Medulla oblongata (tissue), 1 donor: ENCODE data around the gene PSTPIP1.
A peak's percentile ranks its signal among the peaks of the same experiment; 100 is the strongest.

Source experiments
- DNase-seq: peaks from one replicate; pipeline ENCODE4 v3.0.0-alpha.2; 2015; ENCODE audit errors: extremely low spot score

Gene PSTPIP1

DNA sequence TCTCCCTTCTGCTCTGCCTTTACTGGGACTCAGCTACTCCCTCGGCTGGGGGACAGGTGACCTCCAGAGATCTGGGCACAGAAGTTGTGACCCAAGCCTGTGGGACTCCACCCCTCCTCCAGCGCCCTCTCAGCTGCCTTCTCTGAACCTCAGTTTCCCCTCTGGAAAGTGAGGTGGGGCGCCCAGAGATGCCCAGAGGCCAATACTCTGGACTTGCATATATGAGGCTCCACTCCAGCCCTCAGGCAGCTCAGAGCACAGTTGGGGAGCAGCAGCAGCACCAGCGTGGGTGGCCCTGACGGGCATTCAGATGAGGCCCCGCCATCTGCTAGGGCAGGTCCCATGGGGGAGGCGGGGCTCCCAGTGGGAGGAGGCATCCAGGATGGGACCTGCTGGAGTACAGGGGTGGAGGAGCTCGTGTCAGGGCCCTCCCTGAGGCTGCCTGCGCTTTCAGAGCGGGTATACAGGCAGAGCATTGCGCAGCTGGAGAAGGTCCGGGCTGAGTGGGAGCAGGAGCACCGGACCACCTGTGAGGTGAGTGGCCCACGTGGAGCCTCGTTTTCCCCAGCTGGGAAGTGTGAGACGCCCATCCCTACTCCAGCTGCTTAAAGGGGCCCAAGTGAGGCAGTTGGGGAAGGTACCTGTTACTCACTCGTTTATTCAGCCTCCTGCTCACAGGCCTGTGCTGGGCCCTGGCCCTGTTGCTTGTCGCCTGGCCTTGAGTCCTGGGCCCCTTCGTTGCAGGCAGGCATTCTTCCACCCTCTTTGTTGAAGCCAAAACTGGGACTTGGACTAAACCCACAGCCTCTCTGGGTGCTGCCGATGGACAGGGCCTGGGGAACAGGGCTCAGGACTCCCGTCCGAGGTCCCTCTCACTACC lies 35.4 kb downstream of the PSTPIP1 start:
- DNase-seq: no peak

DNA sequence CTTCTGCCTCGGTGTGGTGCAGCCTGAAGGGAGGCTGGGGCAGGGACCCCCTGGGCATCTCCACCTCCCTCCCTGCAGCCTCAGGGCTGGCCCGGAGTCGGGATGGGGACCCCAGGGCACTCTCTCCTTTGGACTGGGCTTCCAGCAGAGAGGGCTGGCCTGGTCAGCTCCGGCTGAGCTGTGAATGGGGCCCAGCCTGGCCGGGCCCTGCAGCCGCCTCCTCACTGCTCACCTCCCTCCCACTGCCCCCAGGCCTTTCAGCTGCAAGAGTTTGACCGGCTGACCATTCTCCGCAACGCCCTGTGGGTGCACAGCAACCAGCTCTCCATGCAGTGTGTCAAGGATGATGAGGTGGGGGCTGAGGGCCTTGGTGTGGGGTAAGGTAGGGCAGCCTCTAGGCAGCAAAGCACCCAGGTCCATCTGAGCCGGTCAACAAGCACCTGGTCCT lies 36.0 kb downstream of the PSTPIP1 start:
- peak; percentile 24 for DNase-seq

DNA sequence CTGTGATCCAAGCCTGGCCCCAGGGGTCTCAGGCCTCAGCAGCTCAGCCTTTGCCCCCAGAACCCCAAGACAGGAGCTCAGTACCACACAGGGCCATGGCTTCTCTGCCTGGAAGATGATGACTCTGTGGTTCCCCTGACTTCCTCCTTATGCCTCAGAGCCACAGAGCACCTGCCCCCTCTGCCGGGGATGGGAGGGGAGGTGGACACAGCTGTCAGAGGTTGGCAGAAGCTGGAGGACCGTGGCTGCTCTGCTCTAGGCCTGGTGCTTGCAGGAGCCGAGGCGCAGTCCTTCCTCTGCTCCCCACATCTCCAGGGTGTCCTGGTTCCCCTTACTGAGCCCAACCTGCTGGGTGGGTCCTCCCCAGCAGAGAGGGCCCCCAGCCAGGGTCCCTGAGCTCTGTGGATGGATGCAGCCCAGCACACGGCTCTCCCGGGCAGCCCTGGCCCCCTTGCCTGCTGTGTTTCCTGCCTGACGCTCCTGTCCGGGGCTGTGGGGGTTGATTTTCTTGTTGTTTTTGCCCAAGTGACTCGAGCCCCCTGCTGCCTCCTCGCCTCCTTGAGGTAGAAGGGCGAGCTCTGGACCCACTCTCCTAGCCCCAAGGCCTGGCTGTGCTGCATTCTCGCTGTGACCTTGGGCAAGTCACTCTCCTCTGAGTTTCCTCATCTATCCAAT lies 36.6 kb downstream of the PSTPIP1 start:
- peak; percentile 26 for DNase-seq

DNA sequence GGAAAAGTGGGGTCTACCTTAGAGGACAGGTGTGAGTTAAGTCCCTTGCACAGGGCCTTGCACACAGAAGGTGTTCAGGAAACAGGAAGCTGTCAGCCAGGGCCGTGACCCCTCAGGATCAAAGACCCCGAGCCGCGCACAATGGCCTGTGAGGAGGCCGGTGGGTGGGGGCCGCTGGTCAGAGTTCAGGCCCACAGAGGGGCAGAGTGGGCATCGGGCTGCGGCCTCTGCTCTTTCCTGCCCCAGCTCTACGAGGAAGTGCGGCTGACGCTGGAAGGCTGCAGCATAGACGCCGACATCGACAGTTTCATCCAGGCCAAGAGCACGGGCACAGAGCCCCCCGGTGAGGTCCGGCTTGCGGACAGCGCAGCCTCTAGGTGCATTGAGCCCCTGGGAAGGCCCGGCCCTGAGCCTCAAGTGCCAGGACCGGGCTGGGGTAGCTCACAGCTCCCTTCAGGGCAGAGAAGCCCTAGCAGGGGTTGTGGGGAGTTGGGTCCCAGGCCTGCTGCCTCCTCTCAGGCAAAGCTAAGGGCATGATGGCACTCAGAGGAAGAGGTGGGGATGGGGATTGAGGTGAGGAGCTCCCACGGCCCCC lies 37.2 kb downstream of the PSTPIP1 start:
- no peak for DNase-seq

DNA sequence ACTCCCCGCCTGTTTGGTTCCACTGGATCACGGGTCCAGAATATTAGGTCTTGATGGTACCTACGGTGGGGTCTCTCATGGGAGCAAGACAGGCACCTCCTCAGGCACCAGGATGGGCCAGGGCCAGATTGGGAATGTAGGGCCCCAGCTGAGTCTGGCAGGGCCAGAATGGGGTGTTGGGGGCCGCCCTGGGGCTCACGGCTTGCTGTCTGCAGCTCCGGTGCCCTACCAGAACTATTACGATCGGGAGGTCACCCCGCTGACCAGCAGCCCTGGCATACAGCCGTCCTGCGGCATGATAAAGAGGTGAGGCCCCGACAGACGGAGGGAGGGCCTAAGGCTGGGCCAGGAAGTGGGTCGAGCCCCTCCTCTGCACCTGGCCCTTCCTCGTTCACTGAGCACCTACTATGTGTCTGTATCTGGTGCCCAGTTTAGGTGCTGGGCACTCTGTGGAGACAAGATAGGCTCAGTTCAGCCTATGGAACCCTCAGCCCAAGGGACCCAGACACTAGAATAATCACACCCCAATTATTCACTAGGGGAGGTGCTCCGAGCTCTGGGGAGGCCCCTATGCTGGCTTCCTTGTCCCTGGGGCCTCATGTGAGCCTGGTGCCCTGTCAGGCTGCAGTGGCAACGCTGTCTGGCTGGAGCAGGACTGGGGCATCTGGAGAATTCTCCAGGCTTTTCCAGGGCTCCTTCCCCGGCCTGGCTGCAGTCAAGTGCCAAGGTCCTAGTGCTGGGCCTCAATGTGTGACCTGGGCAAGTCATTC lies 37.9 kb downstream of the PSTPIP1 start:
- no peak for DNase-seq

DNA sequence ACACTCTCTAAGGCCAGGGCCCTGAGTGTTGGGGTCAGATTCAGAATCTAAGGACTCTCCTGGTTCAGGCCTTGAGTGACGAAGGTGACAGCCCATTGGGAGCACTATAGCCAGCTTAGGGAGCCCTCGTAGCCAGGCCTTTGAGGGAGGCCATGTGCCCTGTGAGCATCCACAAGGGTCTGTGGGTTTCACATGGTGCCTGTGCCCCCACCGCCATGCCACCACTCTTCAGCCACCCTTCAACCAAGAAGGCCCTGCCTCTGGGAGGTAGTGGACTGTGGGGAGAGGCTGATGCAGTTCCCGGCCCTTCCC lies 38.4 kb downstream of the PSTPIP1 start:
- no peak for DNase-seq

DNA sequence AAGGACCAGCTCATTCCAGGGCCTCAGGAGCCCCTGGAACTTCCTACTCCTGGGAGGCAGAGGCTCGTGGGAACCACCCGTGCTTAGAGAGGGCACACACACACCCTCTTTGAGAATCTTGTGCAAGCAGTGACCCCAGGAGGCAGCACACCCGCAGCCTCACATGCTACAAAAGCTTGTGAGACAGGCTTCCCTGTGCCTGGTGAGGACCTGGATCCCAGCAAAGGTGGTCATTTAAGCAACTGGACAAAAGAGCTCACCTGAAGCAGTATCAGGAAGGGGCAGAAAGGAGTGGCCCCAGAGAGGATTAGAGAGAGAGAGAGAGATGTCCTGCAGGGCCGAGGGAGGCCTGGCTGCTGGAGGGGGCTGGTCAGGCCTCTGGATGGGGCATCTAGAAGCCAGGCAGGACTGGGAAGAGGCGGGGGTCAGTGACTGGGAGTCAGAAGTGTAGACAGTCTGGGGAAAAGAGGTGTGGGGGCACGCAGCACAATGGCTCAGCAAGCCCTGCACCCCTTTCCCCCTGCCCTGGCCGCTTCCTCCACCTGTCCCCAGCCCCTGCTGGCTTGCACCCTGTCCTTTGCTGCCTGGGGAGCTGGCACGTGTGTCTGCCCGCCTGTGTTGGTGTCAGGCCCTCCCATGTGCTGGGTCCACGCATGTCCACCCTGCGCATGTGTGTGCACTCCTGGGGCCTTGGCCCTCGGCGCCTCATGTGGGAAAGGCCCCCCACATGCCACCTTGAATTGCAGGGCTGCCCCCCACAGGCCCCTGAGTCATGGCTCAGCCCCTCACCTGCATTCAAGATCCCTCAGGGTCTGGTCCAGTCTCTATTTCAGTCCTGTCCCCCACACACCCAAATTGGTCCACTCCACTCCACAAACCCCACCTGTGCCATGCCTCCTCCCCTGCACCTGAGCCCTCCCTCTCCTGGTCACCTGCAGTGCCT lies 39.1 kb downstream of the PSTPIP1 start:
- DNase-seq: no peak

DNA sequence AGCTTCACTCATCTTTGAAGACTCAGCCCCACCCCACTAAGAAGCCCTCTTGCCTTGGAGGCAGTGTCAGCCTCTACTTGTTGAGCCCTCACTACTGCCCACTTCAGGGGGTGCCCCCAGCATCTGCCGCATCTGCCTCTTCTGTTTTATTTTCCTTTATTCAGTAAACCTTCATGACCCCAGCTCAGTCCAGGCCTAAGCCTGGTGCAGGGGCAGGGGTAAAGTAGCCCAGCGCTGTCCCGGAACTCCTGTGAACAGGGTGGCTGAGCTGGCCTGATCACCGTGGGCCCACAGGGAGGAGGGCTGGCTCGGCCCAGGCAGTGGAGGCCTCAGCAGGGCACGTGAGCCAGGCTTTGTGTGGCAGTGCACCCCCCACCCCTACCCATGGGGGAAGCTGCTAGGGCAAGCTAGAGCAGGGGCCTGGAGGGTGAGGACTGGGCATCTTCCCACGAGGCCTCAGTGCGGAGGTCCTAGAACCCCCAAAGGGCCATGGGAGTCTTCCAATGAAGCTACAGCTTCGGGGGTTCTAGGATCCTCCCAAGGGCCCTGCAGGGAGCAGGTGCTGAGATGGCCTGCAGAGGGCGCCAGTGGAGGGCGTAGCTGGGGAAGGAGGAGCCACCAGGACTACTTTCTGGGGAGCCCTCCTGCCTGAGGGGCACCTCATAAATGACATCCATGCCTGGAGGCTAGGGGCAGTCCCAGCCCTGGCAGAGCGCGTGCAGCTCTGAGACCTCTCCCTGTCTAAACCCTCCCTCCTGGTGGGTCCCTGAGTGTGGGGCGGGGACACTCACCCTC lies 40.0 kb downstream of the PSTPIP1 start:
- peak; percentile 40 for DNase-seq

DNA sequence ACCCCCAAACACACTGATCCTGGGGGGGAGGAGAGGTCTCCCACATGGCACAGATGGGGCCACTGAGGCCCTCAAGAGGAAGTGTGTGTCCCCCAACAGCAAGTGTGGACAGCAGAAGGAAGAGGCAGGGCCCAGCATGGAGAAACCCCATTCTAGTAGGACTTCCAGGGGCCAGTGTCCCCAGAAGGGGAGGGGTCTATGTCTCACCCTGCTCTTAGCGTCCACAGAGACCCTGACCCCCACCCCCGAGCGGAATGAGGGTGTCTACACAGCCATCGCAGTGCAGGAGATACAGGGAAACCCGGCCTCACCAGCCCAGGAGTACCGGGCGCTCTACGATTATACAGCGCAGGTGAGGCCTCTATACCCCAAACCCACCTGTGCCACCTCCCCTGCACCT lies 40.7 kb downstream of the PSTPIP1 start:
- no peak for DNase-seq

DNA sequence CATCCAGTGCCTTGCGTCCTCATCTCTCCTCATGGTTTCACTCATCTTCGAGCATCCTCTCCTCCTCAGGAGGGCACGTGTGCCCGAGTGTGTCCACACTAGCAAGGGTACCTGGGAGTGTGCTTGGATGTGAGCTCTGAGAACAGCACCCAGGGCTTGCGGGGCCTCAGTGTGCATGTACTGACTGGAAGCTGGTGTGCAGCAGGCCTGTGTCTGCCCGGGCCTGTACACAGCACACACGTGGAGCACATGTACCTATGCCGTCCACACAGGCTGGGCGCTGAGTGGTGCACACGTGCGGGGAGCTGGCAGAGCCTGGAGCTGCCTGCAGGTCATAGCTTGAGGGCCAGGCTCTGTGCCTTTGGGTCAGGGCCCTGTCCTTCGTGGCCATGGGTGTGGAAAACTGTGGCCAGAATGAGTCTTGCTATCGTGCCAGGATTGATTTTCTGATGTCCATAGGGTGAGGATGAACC lies 41.1 kb downstream of the PSTPIP1 start:
- DNase-seq: no peak

DNA sequence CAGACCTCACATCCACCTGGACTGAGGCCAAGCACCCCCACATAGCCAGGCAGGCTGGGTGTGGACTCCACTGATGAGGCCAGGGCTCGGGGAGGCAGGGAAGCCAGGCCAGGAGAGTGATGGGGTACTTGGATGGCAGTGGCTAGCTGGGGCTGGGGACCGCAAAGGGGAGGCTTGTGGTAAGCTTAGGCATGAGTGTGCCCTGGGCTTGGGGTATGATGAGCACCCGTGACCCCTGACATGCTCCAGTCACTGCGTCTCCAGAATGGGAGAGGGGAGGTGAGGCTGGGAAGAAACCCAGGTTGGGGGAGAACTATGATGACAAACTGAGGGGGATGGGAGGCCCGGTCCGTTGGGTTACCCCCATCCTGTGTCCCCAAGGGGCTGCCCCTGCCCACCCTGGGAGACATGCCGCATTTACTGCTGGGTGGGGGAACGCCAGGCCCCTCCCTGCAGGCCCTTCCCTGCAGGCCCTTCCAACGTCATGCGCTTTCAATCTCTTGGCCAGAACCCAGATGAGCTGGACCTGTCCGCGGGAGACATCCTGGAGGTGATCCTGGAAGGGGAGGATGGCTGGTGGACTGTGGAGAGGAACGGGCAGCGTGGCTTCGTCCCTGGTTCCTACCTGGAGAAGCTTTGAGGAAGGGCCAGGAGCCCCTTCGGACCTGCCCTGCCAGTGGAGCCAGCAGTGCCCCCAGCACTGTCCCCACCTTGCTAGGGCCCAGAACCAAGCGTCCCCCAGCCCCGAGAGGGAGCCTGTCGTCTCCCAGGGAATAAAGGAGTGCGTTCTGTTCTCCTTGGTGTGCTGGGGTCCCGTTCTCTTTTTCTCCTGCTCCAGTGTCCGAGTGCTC lies 41.8 kb downstream of the PSTPIP1 start:
- no peak for DNase-seq

DNA sequence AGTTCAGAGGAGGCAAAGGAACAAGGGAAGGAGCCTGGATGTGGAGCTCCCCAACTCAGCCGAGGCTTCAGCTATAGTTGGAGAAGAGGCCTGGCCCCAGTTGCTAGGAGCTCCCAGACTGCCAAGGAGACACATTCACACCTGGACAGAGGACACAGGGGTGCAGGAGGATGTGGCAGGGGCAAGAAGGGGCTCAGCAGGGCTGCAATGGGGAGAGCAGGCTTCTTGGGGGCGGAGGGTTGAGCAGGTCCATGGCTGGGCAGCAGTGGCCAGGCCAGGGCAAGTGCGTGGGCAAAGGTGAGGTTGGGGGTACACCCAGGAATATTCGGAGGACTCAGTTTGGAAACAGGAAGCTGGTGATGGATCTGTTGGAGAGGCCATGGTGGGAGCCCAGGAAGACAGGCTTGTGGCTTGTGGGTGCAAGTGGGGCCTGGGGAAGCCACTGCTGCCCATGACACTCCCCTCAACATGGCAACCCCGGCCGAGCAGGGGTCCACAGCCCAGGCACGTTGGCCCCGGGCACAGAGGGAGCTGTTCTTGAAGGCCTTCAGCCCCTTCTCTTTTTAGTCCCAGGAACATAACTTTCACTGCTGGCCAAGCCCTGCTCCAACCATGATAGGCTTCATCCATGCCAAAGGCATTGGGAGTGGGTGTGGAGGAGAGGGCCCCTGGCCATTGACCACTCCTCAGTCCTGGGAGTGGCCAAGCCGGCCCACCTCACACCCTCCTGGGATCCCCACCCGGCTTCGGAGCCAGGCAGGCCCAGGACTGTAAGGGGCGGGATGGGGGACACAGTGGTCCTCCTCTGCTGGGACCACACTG lies 42.7 kb downstream of the PSTPIP1 start:
- DNase-seq: no peak

DNA sequence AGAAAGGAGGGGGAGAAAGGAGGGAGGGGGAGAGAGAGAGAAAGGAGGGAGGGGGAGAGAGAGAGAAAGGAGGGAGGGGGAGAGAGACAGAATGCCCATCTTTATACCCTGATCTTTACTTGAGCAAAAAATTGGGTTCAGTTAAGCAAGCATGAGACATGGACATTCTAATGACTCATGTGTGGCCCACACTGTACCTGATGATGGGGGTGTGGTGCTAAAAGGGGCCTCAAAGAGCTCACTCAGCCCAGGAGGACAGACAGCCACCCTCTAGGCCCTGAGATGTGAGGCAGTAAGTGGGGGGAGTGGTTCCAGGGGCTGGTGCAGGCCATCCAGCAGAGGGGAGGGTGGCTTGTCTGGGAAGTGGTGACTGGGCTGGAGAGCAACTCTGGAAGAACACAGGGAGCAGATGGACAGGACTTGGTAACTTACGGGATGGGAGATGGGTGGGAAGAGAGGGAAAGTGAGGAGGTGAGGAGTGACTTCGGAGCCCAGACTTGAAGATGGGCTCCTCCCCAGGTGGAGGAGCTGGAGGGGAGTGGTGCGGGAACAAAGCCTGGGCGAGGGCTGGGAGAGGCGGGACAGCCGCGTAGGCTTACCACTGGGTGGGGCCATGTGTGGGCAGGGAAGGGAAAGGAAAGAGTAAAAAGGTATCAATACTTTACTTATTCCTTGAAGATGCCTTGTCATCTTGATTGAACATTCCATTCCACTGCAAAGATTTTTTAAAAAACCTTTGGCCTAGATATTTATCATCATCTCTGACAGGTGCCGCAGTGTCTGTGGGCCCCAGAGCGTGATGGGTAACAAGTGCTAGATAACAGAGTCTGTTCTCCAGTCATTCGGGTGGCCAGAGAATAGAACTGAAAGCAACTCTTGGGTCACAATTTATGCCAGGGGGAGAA lies 43.6 kb downstream of the PSTPIP1 start:
- DNase-seq: no peak

DNA sequence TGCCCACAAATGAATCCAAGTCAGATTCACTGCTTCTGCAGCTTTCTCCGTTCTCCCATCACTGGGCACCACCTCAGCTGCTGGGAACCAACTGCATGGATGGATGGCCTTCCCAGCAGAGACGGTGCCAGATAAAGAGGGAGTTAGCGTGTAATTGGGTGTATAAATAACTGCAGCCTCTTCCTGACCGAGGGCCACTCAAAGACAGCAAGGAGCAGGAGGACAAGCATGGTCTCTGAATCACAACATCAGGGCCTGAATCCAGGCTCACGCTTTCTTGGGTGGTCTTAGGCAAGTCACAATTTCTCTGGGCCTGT lies 44.2 kb downstream of the PSTPIP1 start:
- DNase-seq: no peak

DNA sequence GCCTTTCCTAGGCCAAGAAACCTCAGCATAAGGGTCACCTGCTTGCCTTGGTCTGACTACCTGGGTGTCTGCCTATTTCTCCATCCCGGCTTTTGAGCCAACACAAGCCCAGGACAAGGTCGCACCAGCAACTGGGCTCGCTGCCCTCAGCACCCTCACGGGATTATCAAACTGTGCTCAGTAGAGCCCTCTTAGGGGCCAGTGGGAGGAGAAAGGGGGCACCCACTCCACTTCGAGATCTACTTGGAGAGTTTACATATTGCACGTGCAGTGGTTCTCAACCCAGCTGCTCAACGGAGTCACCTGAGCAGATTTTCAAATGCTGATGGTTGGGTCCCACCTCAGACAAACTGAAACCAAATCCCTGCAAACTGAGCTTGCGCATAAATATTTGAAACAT lies 44.9 kb downstream of the PSTPIP1 start:
- no peak for DNase-seq

DNA sequence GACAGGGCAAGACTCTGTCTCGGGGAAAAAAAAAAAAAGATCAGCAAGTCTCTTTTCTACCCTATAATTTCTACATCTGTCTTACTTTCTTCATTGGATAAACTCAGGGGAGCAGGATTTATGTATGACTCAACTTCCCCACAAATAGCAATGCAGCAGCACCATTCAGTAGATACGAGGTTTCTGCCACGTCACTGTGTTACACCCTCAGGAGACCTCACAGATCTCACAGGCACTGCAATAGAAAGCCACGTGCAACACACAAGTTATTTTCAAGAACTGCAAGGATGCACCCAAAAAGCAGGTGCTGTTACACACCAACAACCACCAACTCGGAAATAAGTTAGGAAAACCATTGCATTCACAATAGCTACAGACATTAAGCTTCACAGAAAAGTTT lies 45.7 kb downstream of the PSTPIP1 start:
- DNase-seq: no peak

DNA sequence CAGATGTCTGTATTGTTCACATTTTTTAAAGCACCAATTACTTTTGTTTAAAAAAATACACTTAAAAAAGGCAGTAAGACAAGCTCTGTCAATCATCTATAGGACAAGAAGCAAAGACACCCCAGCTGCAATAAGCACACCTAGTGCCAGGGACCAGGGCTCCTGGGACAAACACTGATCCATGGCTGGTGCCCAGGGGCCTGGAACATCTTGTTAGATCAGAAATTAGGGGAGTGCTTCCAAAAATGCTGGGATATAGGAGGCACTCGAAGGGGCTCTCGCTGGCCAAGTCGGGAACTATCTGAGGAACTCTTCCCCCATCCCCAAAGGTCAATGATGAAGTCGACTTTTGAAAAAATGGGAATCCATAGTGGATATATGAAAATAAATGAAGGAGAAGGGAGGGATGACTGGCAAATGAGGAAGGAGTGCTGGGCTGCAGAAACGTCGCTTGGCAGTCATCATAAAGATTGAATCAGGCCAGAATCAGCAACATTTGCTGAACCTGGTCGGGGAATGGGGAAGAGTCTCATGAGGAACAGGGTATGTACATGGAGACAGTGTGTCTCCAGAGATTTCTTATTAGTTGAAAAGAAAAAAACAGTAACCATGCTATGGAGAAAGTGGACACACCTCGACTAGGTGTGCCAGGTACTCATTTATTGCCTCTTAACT lies 47.5 kb downstream of the PSTPIP1 start:
- no peak for DNase-seq
